ENCODE data around the gene DTWD2. TPM values are rescaled to one million over a fixed set of nuclear protein-coding genes. Genes with fewer than 3 reads are reported as not detected.
A peak's percentile ranks its signal among the peaks of the same experiment; 100 is the strongest.

DTWD2 gene, protein sequence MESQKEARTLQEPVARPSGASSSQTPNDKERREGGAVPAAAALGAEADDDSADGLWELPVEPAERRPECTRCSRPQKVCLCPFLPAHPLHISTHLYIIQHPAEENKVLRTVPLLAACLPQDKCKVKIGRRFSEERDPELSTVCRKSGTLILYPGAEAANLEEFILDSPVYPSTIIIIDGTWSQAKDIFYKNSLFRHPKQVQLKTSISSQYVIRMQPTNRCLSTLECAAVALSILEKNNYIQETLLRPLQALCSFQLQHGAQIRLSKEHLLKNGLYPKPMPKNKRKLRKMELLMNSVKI
- 10 to 100 TPM in 3 of 5 donors, 1 to 10 TPM in 2; 4.7 to 62.6 (median 18.0) TPM for total RNA-seq
- 1 to 10 TPM in 2 of 3 donors, under 1 TPM in 1; 0.65 to 1.7 (median 1.7) TPM for polyA plus RNA-seq
- long read RNA-seq, donor 1, partial matches to known transcripts = 0 of 1 reads
- long read RNA-seq, donor 1, other reads (novel, unspliced or antisense) = 0 of 1 reads
- long read RNA-seq, donor 2, partial matches to known transcripts = 0 of 3 reads
- long read RNA-seq, donor 2, other reads (novel, unspliced or antisense) = 0 of 3 reads
- long read RNA-seq, donor 3, partial matches to known transcripts = 0 of 1 reads
- long read RNA-seq, donor 3, other reads (novel, unspliced or antisense) = 0 of 1 reads
- long read RNA-seq, donor 4 = 0 reads
- long read RNA-seq, donor 5 = 0 reads
- long read RNA-seq, donor 6, transcript DTWD2-203 (6 exons, 2,307 nt) = major isoform, 5 of 5 reads
- long read RNA-seq, donor 6, partial matches to known transcripts = 0 of 5 reads
- long read RNA-seq, donor 6, other reads (novel, unspliced or antisense) = 0 of 5 reads
- long read RNA-seq, donor 7, partial matches to known transcripts = 763 of 769 reads
- long read RNA-seq, donor 7, other reads (novel, unspliced or antisense) = 5 of 769 reads
- long read RNA-seq, donor 8, partial matches to known transcripts = 0 of 3 reads
- long read RNA-seq, donor 8, other reads (novel, unspliced or antisense) = 0 of 3 reads
- long read RNA-seq, donor 9 = 0 reads
- long read RNA-seq, donor 10 = 0 reads

DNA sequence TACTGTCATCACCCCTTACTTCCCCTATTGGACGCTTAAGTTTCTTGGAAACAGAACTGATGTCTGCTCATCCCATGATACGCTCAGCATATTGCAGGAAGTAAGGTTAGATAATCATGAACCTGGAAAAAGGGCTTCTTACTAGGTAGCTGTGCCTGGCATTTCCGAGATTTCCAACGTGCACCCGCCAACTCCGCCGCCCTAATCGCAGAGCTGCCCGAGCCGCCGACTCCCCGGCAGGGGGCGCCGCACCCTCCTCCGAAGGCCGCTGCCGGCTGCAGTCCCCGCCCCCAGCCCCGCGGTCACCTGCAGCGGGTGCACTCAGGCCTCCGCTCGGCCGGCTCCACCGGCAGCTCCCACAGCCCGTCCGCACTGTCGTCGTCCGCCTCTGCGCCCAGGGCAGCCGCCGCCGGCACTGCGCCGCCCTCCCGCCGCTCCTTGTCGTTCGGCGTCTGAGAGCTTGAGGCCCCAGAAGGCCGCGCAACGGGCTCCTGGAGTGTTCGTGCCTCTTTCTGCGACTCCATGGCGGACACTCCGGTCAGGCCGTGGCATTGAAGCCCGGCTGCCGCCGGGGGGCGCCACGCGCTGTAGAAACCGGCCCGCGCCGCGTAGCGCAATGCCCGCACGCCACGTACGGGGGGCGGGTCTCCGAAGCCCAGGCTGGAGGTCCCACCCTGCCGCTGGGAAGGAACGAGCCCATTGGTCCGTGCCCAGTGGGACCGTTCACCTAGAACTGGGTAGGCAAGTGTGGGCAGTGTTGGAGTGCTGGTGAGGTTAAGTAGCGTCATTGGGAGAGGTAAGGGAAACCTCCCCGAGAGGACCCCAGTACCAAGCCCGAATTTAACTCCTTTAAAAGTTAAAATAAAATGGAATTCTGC lies at the start of gene DTWD2:
Gene DTWD2, minus strand, starts transcription at position 560 of the 878 bp plus-strand sequence. Its CDS starts 36 bp downstream, at position 524.
- Histone ChIP-seq H3K27me3 (no peaks in the 10 kb centered on the region), H3K36me3 (no peaks in the 10 kb centered on the region), H3K4me1 (peaks cover 6 to 29% (median 18%) of the 10 kb centered on the region in 4 donors), H3K4me3 (peak within 1 kb of the TSS; percentile 64 to 76 (median 68)), H3K9me3 (no peaks in the 10 kb centered on the region), H3K27ac (peak within 1 kb of the TSS; percentile 87 to 96 (median 94))
- TF ChIP-seq POLR2A (IDR thresholded peaks at IDR 0.05) = peak in 1 of 4 donors; percentile 5
- no peak for TF ChIP-seq EP300 (IDR thresholded peaks at IDR 0.05)
- TF ChIP-seq, protein P1, sequence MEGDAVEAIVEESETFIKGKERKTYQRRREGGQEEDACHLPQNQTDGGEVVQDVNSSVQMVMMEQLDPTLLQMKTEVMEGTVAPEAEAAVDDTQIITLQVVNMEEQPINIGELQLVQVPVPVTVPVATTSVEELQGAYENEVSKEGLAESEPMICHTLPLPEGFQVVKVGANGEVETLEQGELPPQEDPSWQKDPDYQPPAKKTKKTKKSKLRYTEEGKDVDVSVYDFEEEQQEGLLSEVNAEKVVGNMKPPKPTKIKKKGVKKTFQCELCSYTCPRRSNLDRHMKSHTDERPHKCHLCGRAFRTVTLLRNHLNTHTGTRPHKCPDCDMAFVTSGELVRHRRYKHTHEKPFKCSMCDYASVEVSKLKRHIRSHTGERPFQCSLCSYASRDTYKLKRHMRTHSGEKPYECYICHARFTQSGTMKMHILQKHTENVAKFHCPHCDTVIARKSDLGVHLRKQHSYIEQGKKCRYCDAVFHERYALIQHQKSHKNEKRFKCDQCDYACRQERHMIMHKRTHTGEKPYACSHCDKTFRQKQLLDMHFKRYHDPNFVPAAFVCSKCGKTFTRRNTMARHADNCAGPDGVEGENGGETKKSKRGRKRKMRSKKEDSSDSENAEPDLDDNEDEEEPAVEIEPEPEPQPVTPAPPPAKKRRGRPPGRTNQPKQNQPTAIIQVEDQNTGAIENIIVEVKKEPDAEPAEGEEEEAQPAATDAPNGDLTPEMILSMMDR (IDR thresholded peaks at IDR 0.05) = peak in 5 of 7 experiments; percentile 83 to 95 (median 89)
- TF ChIP-seq POLR2AphosphoS5 (IDR thresholded peaks at IDR 0.05) = peak; percentile 45 to 72 (median 58)
- 0 to 1% (median 0%) methylated on average over 23 to 74 of the region's 74 CpGs for WGBS, 5 donors
- intact Hi-C loops (cut with DNase I; ENCODE audit: low total_unique reads) = no loop called here
- DNase-seq = peak; percentile 96 to 98

DNA sequence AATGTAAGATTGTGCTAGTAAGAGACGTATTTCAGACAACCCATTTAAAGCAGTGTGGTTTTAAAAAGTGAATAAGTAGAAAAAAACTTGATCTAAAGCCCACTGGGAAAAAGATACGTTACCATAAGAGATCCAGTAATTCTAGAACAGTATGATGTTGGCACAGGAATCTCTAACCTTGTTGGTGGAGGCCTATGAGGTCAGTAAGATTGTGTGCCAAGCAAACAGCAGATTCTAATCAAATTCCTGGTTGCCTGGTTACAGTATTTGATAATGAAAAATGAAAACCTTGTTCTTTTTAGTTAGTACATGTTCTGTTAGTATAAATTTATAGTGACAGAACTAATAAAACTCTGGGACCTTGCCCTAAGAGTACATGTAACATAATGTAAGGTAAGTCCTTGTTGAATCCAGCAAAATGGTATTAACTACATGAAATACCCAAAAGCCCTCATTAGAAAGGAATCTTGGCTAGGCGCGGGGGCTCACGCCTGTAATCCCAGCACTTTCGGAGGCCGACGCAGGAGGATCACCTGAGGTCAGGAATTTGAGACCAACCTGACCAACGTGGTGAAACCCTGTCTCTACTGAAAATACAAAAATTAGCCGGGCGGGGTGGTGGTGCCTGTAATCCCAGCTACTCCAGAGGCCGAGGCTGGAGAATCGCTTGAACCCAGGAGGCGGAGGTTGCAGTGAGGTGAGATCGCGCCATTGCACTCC lies 49.3 kb upstream of the DTWD2 start:
- Histone ChIP-seq H3K27me3 (no peaks in the 10 kb centered on the region), H3K36me3 (no peaks in the 10 kb centered on the region), H3K4me3 (no peak overlapping the region), H3K27ac (peak overlapping the region; percentile 5 to 67 (median 55)), H3K4me1 (peaks cover 0 to 19% (median 11%) of the 10 kb centered on the region in 4 donors), H3K9me3 (no peaks in the 10 kb centered on the region)
- 59 to 78% (median 69%) methylated on average over 16 of the region's 16 CpGs for WGBS, 5 donors
- intact Hi-C loops (cut with DNase I; ENCODE audit: low total_unique reads) = no loop called here
- TF ChIP-seq POLR2A (IDR thresholded peaks at IDR 0.05) (no peak), POLR2AphosphoS5 (IDR thresholded peaks at IDR 0.05) (peak in 1 of 3 donors; percentile 52)
- peak; percentile 33 to 58 for DNase-seq

DNA sequence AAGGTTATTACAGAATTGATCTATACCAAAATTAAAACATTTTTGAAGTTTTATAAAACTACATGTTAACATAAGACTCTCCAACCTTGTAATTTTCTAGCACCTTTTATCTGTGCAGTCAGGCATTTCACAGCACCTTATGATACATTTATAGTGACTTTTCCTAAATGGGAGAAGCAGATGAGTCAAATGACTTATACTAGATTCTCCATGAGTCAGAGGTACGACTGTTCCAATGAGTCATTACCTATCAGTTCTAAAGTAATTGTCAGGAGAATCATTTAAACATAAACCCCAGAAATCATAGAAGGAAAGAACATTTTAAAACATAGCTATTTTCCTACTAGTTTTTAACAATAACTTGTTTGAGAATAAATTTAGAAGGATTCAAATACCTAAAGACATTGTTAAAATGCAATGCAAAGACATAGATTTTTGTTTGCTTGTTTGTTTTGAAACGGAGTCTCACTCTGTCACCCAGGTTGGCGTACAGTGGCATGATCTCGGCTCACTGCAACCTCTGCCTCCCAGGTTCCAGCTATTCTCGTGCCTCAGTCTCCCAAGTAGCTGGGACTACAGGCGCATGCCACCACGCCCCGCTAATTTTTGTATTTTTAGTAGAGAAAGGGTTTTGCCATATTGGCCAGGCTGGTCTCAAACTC lies 47.9 kb upstream of the DTWD2 start:
- Histone ChIP-seq H3K4me3 (no peak overlapping the region), H3K27ac (no peak overlapping the region), H3K9me3 (no peaks in the 10 kb centered on the region), H3K4me1 (peaks cover 0 to 16% (median 11%) of the 10 kb centered on the region in 4 donors), H3K27me3 (no peaks in the 10 kb centered on the region), H3K36me3 (no peaks in the 10 kb centered on the region)
- TF ChIP-seq EP300 (IDR thresholded peaks at IDR 0.05) = no peak
- TF ChIP-seq, protein P1 (IDR thresholded peaks at IDR 0.05) = no peak
- no peak for TF ChIP-seq POLR2AphosphoS5 (IDR thresholded peaks at IDR 0.05)
- no peak for TF ChIP-seq POLR2A (IDR thresholded peaks at IDR 0.05)
- intact Hi-C loops (cut with DNase I; ENCODE audit: low total_unique reads) = no loop called here
- no peak for DNase-seq
- WGBS, 5 donors = 84 to 88% (median 85%) methylated on average over 8 of the region's 8 CpGs
